ENCODE results near the gene OR1N2. TPM values are rescaled to one million over a fixed set of nuclear protein-coding genes. Genes with fewer than 3 reads are reported as not detected.

OR1N2 gene
- total RNA-seq, 1 donor from 2014 or later: not detected

DNA sequence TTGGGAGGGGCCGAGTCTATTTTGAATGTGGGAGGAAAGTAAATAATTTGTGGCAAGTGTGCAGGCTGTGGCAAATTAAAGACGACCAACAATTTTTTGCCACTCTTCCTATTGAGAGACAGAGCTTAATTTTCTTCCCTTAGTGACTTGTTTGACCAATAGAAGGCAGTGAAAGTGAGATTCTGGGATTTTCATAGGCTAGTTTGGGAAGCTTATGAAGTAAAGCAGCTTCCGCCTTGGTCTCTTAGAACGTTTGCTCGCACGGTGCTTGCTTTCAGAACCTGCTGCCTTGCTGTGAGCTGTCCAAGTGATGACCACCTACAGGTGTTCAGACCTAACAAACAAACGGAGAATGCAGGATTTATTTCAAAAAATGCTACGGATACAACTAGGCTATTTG, 6.7 kb upstream of the OR1N2 start:
- Mint-ChIP-seq H3K9me3 (peaks cover 74% of the 10 kb centered on the region), H3K36me3 (no peaks in the 10 kb centered on the region), H3K4me1 (no peaks in the 10 kb centered on the region), H3K27me3 (ENCODE audit: low read depth) (no peaks in the 10 kb centered on the region), H3K27ac (no peak overlapping the region), H3K4me3 (no peak overlapping the region)
- DNase-seq (ENCODE audit: low spot score in 2 of 2, unreplicated experiment in 2 of 2): no peak
- TF ChIP-seq, protein P1, sequence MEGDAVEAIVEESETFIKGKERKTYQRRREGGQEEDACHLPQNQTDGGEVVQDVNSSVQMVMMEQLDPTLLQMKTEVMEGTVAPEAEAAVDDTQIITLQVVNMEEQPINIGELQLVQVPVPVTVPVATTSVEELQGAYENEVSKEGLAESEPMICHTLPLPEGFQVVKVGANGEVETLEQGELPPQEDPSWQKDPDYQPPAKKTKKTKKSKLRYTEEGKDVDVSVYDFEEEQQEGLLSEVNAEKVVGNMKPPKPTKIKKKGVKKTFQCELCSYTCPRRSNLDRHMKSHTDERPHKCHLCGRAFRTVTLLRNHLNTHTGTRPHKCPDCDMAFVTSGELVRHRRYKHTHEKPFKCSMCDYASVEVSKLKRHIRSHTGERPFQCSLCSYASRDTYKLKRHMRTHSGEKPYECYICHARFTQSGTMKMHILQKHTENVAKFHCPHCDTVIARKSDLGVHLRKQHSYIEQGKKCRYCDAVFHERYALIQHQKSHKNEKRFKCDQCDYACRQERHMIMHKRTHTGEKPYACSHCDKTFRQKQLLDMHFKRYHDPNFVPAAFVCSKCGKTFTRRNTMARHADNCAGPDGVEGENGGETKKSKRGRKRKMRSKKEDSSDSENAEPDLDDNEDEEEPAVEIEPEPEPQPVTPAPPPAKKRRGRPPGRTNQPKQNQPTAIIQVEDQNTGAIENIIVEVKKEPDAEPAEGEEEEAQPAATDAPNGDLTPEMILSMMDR (IDR thresholded peaks at IDR 0.05; ENCODE audit: unreplicated experiment): no peak

DNA sequence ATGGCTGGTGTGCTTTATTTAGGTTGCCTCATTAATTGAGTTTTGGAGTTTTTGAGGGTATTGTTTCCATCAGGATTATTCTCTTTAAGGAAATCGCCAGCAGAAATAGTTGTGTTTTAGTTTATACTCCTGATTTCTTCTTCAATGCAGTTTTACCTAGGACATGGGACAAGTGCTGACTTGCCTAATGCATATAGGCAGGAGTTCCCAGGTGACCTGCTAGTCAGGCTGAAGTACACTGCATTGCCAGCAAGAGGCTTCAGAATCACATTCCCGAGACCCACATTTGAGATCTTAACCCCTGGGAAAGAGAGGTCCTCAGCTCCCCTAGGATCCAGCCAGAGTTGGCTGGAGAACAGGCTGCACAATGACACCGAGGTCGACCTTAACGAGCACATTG, 1.5 kb upstream of the OR1N2 start:
- TF ChIP-seq, protein P1 (IDR thresholded peaks at IDR 0.05; ENCODE audit: unreplicated experiment): no peak
- Mint-ChIP-seq H3K4me3 (no peak overlapping the region), H3K36me3 (no peaks in the 10 kb centered on the region), H3K4me1 (no peaks in the 10 kb centered on the region), H3K27me3 (ENCODE audit: low read depth) (no peaks in the 10 kb centered on the region), H3K27ac (no peak overlapping the region), H3K9me3 (peaks cover 76% of the 10 kb centered on the region)
- no peak for DNase-seq (ENCODE audit: low spot score in 2 of 2, unreplicated experiment in 2 of 2)

DNA sequence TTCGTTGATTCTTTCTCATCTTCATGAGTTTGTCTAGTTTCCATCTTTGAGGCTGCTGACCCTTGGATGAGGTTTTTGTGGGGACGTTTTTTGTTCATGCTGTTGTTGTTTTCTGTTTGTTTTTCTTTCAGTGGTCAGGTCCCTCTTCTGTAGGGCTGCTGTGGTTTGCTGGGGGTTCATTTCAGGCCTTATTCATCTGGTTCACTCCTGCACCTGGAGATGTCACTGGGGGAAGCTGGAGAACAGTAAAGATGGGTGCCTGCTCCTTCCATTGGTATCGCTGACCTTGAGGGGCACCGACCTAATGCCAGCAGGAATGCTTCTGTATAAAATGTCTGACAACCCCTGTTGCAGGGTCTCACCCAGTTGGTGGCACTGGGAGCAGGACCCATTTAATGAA, 8.5 kb downstream of the OR1N2 start:
- Mint-ChIP-seq H3K4me3 (no peak overlapping the region), H3K4me1 (no peaks in the 10 kb centered on the region), H3K36me3 (no peaks in the 10 kb centered on the region), H3K27ac (no peak overlapping the region), H3K27me3 (ENCODE audit: low read depth) (no peaks in the 10 kb centered on the region), H3K9me3 (peaks cover 61% of the 10 kb centered on the region)
- TF ChIP-seq, protein P1 (IDR thresholded peaks at IDR 0.05; ENCODE audit: unreplicated experiment): no peak
- DNase-seq (ENCODE audit: low spot score in 2 of 2, unreplicated experiment in 2 of 2): no peak

DNA sequence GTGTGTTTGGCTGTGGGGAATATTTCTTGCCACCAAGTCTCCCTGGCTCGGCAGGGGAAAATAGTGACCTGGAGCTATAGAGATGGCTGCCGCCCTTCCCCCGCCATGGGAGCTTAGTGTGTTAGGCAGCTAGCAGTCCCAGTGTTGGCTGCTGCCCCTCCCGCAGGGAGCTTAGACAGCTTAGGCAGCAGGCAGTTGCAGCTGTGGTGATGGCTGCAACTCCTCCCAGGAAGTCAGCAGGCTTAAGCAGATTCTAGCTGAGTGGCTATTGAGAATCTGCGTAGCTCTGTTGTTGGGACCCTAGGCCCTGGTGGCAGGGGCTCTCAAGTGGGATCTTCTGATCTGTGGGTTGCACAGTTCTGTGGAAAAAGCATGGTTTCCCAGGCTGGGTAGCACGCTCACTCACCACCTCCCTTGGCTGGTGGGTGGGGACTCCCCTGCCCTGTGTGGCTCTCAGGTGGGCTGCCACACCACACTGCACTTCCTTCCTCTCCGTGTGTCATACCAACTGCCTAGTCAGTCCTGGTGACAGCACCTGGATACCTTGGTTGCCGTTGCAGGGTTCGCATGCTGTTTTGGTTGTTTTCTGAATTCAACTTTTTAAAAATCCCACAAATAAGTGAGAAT, 9.3 kb downstream of the OR1N2 start:
- Mint-ChIP-seq H3K36me3 (no peaks in the 10 kb centered on the region), H3K4me1 (no peaks in the 10 kb centered on the region), H3K4me3 (no peak overlapping the region), H3K9me3 (peaks cover 65% of the 10 kb centered on the region), H3K27ac (no peak overlapping the region), H3K27me3 (ENCODE audit: low read depth) (no peaks in the 10 kb centered on the region)
- TF ChIP-seq, protein P1 (IDR thresholded peaks at IDR 0.05; ENCODE audit: unreplicated experiment): no peak
- DNase-seq (ENCODE audit: low spot score in 2 of 2, unreplicated experiment in 2 of 2): no peak

GRCh38 chr9:122567901-122568300, 15.0 kb downstream of the OR1N2 start:
- Mint-ChIP-seq H3K9me3 (peaks cover 71% of the 10 kb centered on the region), H3K4me1 (no peaks in the 10 kb centered on the region), H3K36me3 (no peaks in the 10 kb centered on the region), H3K4me3 (no peak overlapping the region), H3K27me3 (ENCODE audit: low read depth) (no peaks in the 10 kb centered on the region), H3K27ac (no peak overlapping the region)
- TF ChIP-seq, protein P1 (IDR thresholded peaks at IDR 0.05; ENCODE audit: unreplicated experiment): no peak
- DNase-seq (ENCODE audit: low spot score in 2 of 2, unreplicated experiment in 2 of 2): no peak

DNA sequence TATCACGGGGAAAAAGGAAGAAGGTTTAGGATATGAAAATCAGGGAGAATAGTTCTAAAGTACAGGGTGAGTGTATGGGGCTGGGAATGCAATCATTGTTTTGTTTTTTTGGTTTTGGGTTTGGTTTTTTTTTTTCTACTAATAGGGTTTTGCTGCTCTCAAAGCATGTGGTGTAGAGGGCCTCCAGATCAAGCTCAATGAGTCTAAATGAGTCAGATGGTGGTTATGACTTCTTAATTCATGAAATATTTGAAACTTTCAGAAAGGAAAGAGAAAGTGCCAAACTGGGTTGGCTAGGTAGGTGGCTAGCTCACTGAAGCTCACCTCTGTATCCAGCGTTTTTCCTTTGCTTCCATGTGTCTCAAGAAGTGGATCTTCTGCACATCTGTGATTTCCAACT, 19.5 kb downstream of the OR1N2 start:
- H3K9me3 Mint-ChIP-seq: peaks cover 78% of the 10 kb centered on the region
- no peak for DNase-seq (ENCODE audit: low spot score in 2 of 2, unreplicated experiment in 2 of 2)
- H3K27me3 Mint-ChIP-seq (ENCODE audit: low read depth): no peaks in the 10 kb centered on the region
- no peaks in the 10 kb centered on the region for H3K36me3 Mint-ChIP-seq
- H3K27ac Mint-ChIP-seq: no peak overlapping the region
- no peaks in the 10 kb centered on the region for H3K4me1 Mint-ChIP-seq
- TF ChIP-seq, protein P1 (IDR thresholded peaks at IDR 0.05; ENCODE audit: unreplicated experiment): no peak
- no peak overlapping the region for H3K4me3 Mint-ChIP-seq

All from mesothelial cell of epicardium (in vitro differentiated cells).